H1 (cell line): ENCODE data around the gene CFAP210. TPM values are rescaled to one million over a fixed set of nuclear protein-coding genes. Genes with fewer than 3 reads are reported as not detected.

Experiments used
- CTCF ChIA-PET: fragments of 300-600 bp; sonication (Branson Sonifier 250); formaldehyde crosslinking; loops from one replicate; lab custom pipeline; 2021; ENCODE audit not compliant: partially characterized antibody; lab: Charles Lee
- POLR2A ChIA-PET: fragments of 300-600 bp; sonication (Branson Sonifier 250); formaldehyde crosslinking; loops from one replicate; lab custom pipeline; 2021; ENCODE audit warnings: inconsistent platforms; ENCODE audit not compliant: partially characterized antibody; lab: Charles Lee
- DNase-seq, 2 experiments: peaks; one replicate each; pipeline versions ENCODE4 v3.0.0 to v3.0.0-alpha.2; 2010 to 2022; ENCODE audit warnings: low spot score in 2 of 2, low read depth in 1 of 2, mixed read lengths in 1 of 2
- FAIRE-seq: peaks from 2 replicates; lab custom pipeline; 2011; peaks lifted over from hg19 to GRCh38; lab: Jason Lieb, UNC
- H2AFZ ChIP-seq: 2 replicates; pipeline ENCODE4 v1.8.1; 2012; ENCODE audit warnings: low read length, inconsistent platforms
- H2AK5ac ChIP-seq: 2 replicates; pipeline ENCODE4 v1.6.1; 2013; ENCODE audit warnings: low read depth, low read length
- H2BK120ac ChIP-seq: replicated peaks from 2 replicates; pipeline ENCODE3; 2013; ENCODE audit warnings: low read depth, low read length, inconsistent platforms
- H2BK12ac ChIP-seq: 2 replicates; pipeline ENCODE4 v1.6.1; 2013; ENCODE audit warnings: low read depth, low read length
- H2BK15ac ChIP-seq: 2 replicates; pipeline ENCODE4 v1.6.1; 2013; ENCODE audit warnings: low read length
- H2BK20ac ChIP-seq: 2 replicates; pipeline ENCODE4 v1.6.1; 2013; ENCODE audit warnings: low read length
- H2BK5ac ChIP-seq: 2 replicates; pipeline ENCODE4 v1.6.1; 2013; ENCODE audit warnings: low read depth, low read length
- H3K14ac ChIP-seq: 2 replicates; pipeline ENCODE4 v1.6.1; 2013; ENCODE audit warnings: inconsistent platforms; ENCODE audit not compliant: insufficient read length
- H3K18ac ChIP-seq: 2 replicates; pipeline ENCODE4 v1.6.1; 2013; ENCODE audit warnings: low read length; ENCODE audit errors: extremely low read depth
- H3K23ac ChIP-seq: 2 replicates; pipeline ENCODE4 v1.6.1; 2013; ENCODE audit warnings: inconsistent platforms; ENCODE audit not compliant: insufficient read length
- H3K23me2 ChIP-seq: 2 replicates; pipeline ENCODE4 v1.6.1; 2013; ENCODE audit warnings: low read depth, low read length
- H3K27ac ChIP-seq: 2 replicates; pipeline ENCODE4 v1.6.1; 2011; ENCODE audit warnings: low read depth, low read length, inconsistent platforms
- H3K27me3 ChIP-seq, 4 experiments: replicated peaks in 1 of 4; 1 replicate in 1 of 4; 2 replicates in 3 of 4; pipeline versions ENCODE4 v1.6.1 to v1.8.1; 2011 to 2013; ENCODE audit warnings: low read length in 3 of 4, mild to moderate bottlenecking in 3 of 4, inconsistent platforms in 2 of 4, mixed read lengths in 2 of 4, moderate library complexity in 1 of 4; ENCODE audit not compliant: control insufficient read depth in 3 of 4, insufficient read depth in 3 of 4; ENCODE audit errors: extremely low read depth in 1 of 4
- H3K36me3 ChIP-seq, 4 experiments: 2 replicates each; pipeline versions ENCODE4 v1.6.1 to v1.8.1; 2011 to 2013; ENCODE audit warnings: mild to moderate bottlenecking in 4 of 4, low read length in 3 of 4, moderate library complexity in 2 of 4, control low read depth in 1 of 4, inconsistent platforms in 1 of 4; ENCODE audit not compliant: insufficient read depth in 4 of 4, control insufficient read depth in 2 of 4
- H3K4ac ChIP-seq: replicated peaks from 2 replicates; pipeline ENCODE3; 2013; ENCODE audit warnings: low read length, low read depth, mixed read lengths, inconsistent platforms; ENCODE audit not compliant: insufficient read length
- H3K4me1 ChIP-seq, 4 experiments: replicated peaks in 1 of 4; 1 replicate in 1 of 4; 2 replicates in 3 of 4; pipeline versions ENCODE4 v1.6.1 to v1.8.1; 2011 to 2013; ENCODE audit warnings: low read length in 3 of 4, inconsistent platforms in 2 of 4, mixed read lengths in 1 of 4; ENCODE audit not compliant: insufficient read depth in 4 of 4, control insufficient read depth in 3 of 4
- H3K4me2 ChIP-seq, 2 experiments: 2 replicates each; pipeline versions ENCODE4 v1.6.1 to v1.8.1; 2011 to 2013; ENCODE audit warnings: low read depth in 2 of 2, low read length in 2 of 2, control low read depth in 1 of 2, inconsistent platforms in 1 of 2, mild to moderate bottlenecking in 1 of 2; ENCODE audit not compliant: insufficient read depth in 1 of 2
- H3K4me3 ChIP-seq, 4 experiments: fragments of 200-600, 300-600 bp in 1 of 4; sonication (generic), shearing (Covaris generic), sonication (Bioruptor Twin) in 1 of 4; 2 replicates each; pipeline versions ENCODE4 v1.5.1 to v1.8.1; 2011 to 2016; ENCODE audit warnings: low read length in 4 of 4, low read depth in 3 of 4, control low read depth in 2 of 4, inconsistent platforms in 2 of 4, mild to moderate bottlenecking in 2 of 4, mixed read lengths in 1 of 4, moderate library complexity in 1 of 4; ENCODE audit not compliant: insufficient read depth in 2 of 4; ENCODE audit errors: extremely low read depth in 1 of 4
- H3K56ac ChIP-seq: replicated peaks from 2 replicates; pipeline ENCODE3; 2013; ENCODE audit warnings: low read depth, mild to moderate bottlenecking, mixed read lengths, low read length, inconsistent platforms; ENCODE audit not compliant: insufficient read length
- H3K79me1 ChIP-seq: 2 replicates; pipeline ENCODE4 v1.6.1; 2013; ENCODE audit warnings: low read depth, low read length, control low read depth
- H3K79me2 ChIP-seq, 2 experiments: 2 replicates each; pipeline versions ENCODE4 v1.6.1 to v1.8.1; 2012 to 2013; ENCODE audit warnings: low read length in 2 of 2, mild to moderate bottlenecking in 2 of 2, inconsistent platforms in 1 of 2; ENCODE audit not compliant: insufficient read depth in 2 of 2, control insufficient read depth in 1 of 2
- H3K9ac ChIP-seq, 4 experiments: replicated peaks in 1 of 4; 1 replicate in 1 of 4; 2 replicates in 3 of 4; pipeline versions ENCODE4 v1.6.1 to v1.8.1; 2011 to 2013; ENCODE audit warnings: low read depth in 3 of 4, low read length in 3 of 4, control low read depth in 2 of 4, mild to moderate bottlenecking in 2 of 4, moderate library complexity in 2 of 4, inconsistent platforms in 1 of 4; ENCODE audit errors: extremely low read depth in 1 of 4
- H3K9me3 ChIP-seq, 2 experiments: 2 replicates each; pipeline versions ENCODE4 v1.6.1 to v1.8.1; 2012 to 2013; ENCODE audit warnings: mild to moderate bottlenecking in 2 of 2, moderate library complexity in 2 of 2, control low read depth in 1 of 2, inconsistent platforms in 1 of 2, low read depth in 1 of 2, low read length in 1 of 2, mixed read lengths in 1 of 2; ENCODE audit not compliant: insufficient read depth in 2 of 2
- H4K20me1 ChIP-seq, 2 experiments: replicated peaks in 1 of 2; 2 replicates each; pipeline versions ENCODE3 to v1.8.1; 2011 to 2013; ENCODE audit warnings: inconsistent platforms in 2 of 2, low read length in 2 of 2, mild to moderate bottlenecking in 1 of 2; ENCODE audit not compliant: insufficient read depth in 2 of 2, control insufficient read depth in 1 of 2
- H4K5ac ChIP-seq: 2 replicates; pipeline ENCODE4 v1.6.1; 2013; ENCODE audit warnings: low read length, low read depth, mixed read lengths, inconsistent platforms; ENCODE audit not compliant: insufficient read length
- H4K8ac ChIP-seq: 2 replicates; pipeline ENCODE4 v1.8.0; 2013; ENCODE audit warnings: mild to moderate bottlenecking, moderate library complexity, low read length, inconsistent platforms; ENCODE audit not compliant: insufficient read depth; ENCODE audit errors: extremely low read depth
- H4K91ac ChIP-seq: replicated peaks from 2 replicates; pipeline ENCODE3; 2013; ENCODE audit warnings: low read length, mixed read lengths, inconsistent platforms; ENCODE audit not compliant: insufficient read length
- ASH2L ChIP-seq: fragments of 200-600, 300-600 bp; sonication (generic); IDR thresholded peaks from one replicate; pipeline ENCODE4 v1.7.1; 2017; ENCODE audit warnings: low read length
- CHD2 ChIP-seq: IDR thresholded peaks from 2 replicates; pipeline ENCODE4 v1.6.1; 2012; ENCODE audit warnings: low read length, improper control_type of control experiment
- CTCF ChIP-seq, 3 experiments: IDR thresholded peaks; 1 replicate in 2 of 3; 2 replicates in 1 of 3; pipeline versions ENCODE4 v1.5.1 to v1.6.1; 2011; ENCODE audit warnings: low read length in 3 of 3, mild to moderate bottlenecking in 3 of 3, inconsistent platforms in 2 of 3, low read depth in 1 of 3, moderate library complexity in 1 of 3; ENCODE audit not compliant: insufficient read depth in 1 of 3; ENCODE audit errors: control extremely low read depth in 1 of 3
- GTF2F1 ChIP-seq: IDR thresholded peaks from 2 replicates; pipeline ENCODE4 v1.6.1; 2012; ENCODE audit warnings: low read depth, low read length, improper control_type of control experiment, borderline replicate concordance
- HDAC6 ChIP-seq: IDR thresholded peaks from one replicate; pipeline ENCODE4 v1.7.1; 2012; ENCODE audit warnings: low read depth, mild to moderate bottlenecking, inconsistent platforms, low read length, moderate library complexity
- KDM1A ChIP-seq: fragments of 200-600, 300-600 bp; sonication (generic); IDR thresholded peaks from 2 replicates; pipeline ENCODE4 v1.7.1; 2016; ENCODE audit warnings: mild to moderate bottlenecking, low read length, borderline replicate concordance
- KDM4A ChIP-seq: IDR thresholded peaks from one replicate; pipeline ENCODE4 v1.7.1; 2012; ENCODE audit warnings: low read depth, mild to moderate bottlenecking, moderate library complexity, low read length, inconsistent platforms; ENCODE audit not compliant: severe bottlenecking
- KDM5A ChIP-seq: fragments of 200-600 bp; IDR thresholded peaks from 2 replicates; pipeline ENCODE4 v1.7.1; 2012; ENCODE audit warnings: mild to moderate bottlenecking, low read length, inconsistent platforms, mixed read lengths
- RFX5 ChIP-seq: IDR thresholded peaks from 2 replicates; pipeline ENCODE4 v1.6.1; 2011; ENCODE audit warnings: low read depth, low read length, improper control_type of control experiment, borderline replicate concordance
- SAP30 ChIP-seq: fragments of 300-600 bp; sonication (generic); IDR thresholded peaks from 2 replicates; pipeline ENCODE4 v1.7.1; 2012; ENCODE audit warnings: low read length, moderate library complexity, mild to moderate bottlenecking, inconsistent platforms; ENCODE audit not compliant: insufficient read depth, insufficient replicate concordance
- TBP ChIP-seq: IDR thresholded peaks from 2 replicates; pipeline ENCODE4 v1.6.1; 2011; ENCODE audit warnings: low read depth, low read length, improper control_type of control experiment
- TCF12 ChIP-seq: IDR thresholded peaks from 2 replicates; pipeline ENCODE4 v1.6.1; 2011; ENCODE audit warnings: low read depth, mild to moderate bottlenecking, low read length
- YY1 ChIP-seq: IDR thresholded peaks from 2 replicates; pipeline ENCODE4 v1.6.1; 2011; ENCODE audit warnings: low read depth, mild to moderate bottlenecking, low read length
- WGBS, 2 experiments: shearing (Covaris generic) in 1 of 2; methylation state at CpG; one replicate each; pipeline versions ENCODE4 v1.1.6 to v1.1.7; 2013 to 2015; ENCODE audit warnings: low lambda C conversion rate in 2 of 2, mixed read lengths in 2 of 2, inconsistent platforms in 1 of 2, low coverage in 1 of 2, missing lambda C conversion rate in 1 of 2; ENCODE audit not compliant: insufficient replicate concordance in 2 of 2, insufficient coverage in 1 of 2, insufficient read length in 1 of 2; ENCODE audit errors: extremely low coverage in 1 of 2, missing lambda C conversion rate in 1 of 2; 5-methylcytosine and 5-hydroxymethylcytosine counted together
- polyA plus RNA-seq, 7 experiments: library from polyadenylated mRNA; depleted of rRNA in 3 of 7; stranded (reverse) in 5 of 7; unstranded in 2 of 7; fragments of >200 nt in 5 of 7; fragments of 200-250 nt in 2 of 7; gene quantifications; 1 replicate in 5 of 7; 2 replicates in 1 of 7; 4 replicates in 1 of 7; pipeline versions ENCODE4 v1.2.1 to v1.2.3, GENCODE V29; 2011 to 2013; ENCODE audit warnings: missing spikeins in 2 of 7, mixed read lengths in 2 of 7
- total RNA-seq: library from RNA; stranded (reverse); fragmentation: NEBNext Ultra II Directional; extraction: Animal tissue kit (Norgen Biotek cat#: 25700); gene quantifications from 2 replicates; pipeline ENCODE4 v1.2.1, GENCODE V29; 2021

Gene CFAP210
- total and polyA plus RNA-seq, 2 of the 8 experiments (the other 6 are each of a cell fraction or from before 2014, with no cell fraction given): 0.06 to 0.37 TPM

- no peak overlapping the region for H3K9ac ChIP-seq
- H4K91ac ChIP-seq: no peak overlapping the region
- no peak overlapping the region for H2BK120ac ChIP-seq
- no peak overlapping the region for H2AFZ ChIP-seq
- H3K27me3 ChIP-seq: peaks cover 0 to 5% (median 0%) of the 10 kb centered on the region in 4 experiments; a peak in 2 of 7 replicates
- no peak overlapping the region for H4K8ac ChIP-seq
- H3K14ac ChIP-seq: no peak overlapping the region
- no peak overlapping the region for H2BK12ac ChIP-seq
- H2AK5ac ChIP-seq: no peak overlapping the region
- no peaks in the 10 kb centered on the region for H3K9me3 ChIP-seq
- no peaks in the 10 kb centered on the region for H3K79me1 ChIP-seq
- ChIA-PET CTCF (no interaction called here), POLR2A (no interaction called here)
- no peaks in the 10 kb centered on the region; a peak in 1 of 7 replicates for H3K4me1 ChIP-seq
- H4K5ac ChIP-seq: no peak overlapping the region
- H3K56ac ChIP-seq: no peak overlapping the region
- H3K36me3 ChIP-seq: no peaks in the 10 kb centered on the region
- DNase-seq: no peak
- no peak overlapping the region for H3K4ac ChIP-seq
- no peaks in the 10 kb centered on the region for H3K79me2 ChIP-seq
- H3K18ac ChIP-seq: no peak overlapping the region
- H2BK15ac ChIP-seq: no peak overlapping the region
- H4K20me1 ChIP-seq: no peaks in the 10 kb centered on the region
- no peak overlapping the region for H2BK20ac ChIP-seq
- no peak overlapping the region for H3K4me2 ChIP-seq
- 100% methylated on average over 1 of the region's 1 CpG; no CpG with 5 or more reads in 1 of the 2 experiments for WGBS, 2 experiments
- H3K23me2 ChIP-seq: peaks cover 5% of the 10 kb centered on the region; the same call in 1 of the 2 replicates
- H3K27ac ChIP-seq: no peak overlapping the region
- H3K4me3 ChIP-seq: no peak overlapping the region
- no peak overlapping the region for H3K23ac ChIP-seq
- no peak overlapping the region for H2BK5ac ChIP-seq
- FAIRE-seq: no peak
- TF ChIP-seq CTCF (IDR thresholded peaks at IDR 0.05; ENCODE audit: control extremely low read depth in 1 of 3, insufficient read depth in 1 of 3, low read depth in 1 of 3, low read length in 3 of 3) (no peak), KDM1A (no peak), TCF12 (no peak), YY1 (no peak), SAP30 (no peak), ASH2L (no peak), RFX5 (no peak), GTF2F1 (no peak), HDAC6 (no peak), KDM5A (no peak), CHD2 (no peak), TBP (no peak), KDM4A (no peak)
These were observed 35.0 kb upstream of the CFAP210 start for GRCh38 chr2:169729274-169729605.
